ENCODE measurements around the gene KCNC3.

The KCNC3 gene

DNA sequence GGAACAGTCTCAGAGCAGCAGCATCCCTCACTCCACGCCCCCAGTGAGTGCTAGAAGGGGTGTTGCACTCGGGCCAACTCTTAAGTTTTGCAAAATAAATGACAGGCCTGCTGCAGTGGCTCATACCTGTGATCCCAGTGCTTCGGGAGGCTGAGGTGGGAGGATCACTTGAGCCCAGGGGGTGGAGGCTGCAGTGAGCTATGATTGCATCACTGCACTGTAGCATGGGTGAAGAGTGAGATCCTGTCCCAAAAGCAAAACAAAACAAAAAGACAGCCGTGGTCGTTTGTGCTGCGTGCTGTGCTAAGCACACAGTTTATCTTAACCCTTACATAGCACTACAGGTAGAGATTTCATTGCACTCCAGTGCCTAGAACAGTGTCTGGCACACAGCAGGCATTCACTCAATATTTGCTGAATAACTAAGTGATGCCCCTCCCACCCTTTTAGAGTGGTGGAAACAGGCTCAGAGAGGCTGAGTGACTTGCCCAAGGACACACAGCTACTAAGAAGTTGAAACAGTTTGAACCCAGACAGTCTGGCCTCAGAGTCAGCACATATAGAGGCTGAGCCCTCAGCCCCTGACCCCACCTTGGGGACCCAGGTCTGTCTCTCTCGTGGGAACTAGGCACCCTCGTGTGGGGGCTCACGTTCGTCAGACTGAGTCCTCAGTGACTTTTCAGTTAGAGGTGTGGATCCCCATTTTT lies 18.3 kb downstream of the KCNC3 start:
- no peak overlapping the region for H3K27ac ChIP-seq (ENCODE audit: low read length)
- WGBS (ENCODE audit: insufficient coverage, insufficient read length), result no CpG with 5 or more reads among the region's 10 CpGs
- H3K4me3 ChIP-seq (ENCODE audit: low read length), result no peak overlapping the region
- H3K27me3 ChIP-seq (ENCODE audit: control insufficient read depth, insufficient read depth, low read length), result no peaks in the 10 kb centered on the region
- H3K36me3 ChIP-seq (ENCODE audit: control insufficient read depth, insufficient read depth, low read length), result no peaks in the 10 kb centered on the region
- H3K9me3 ChIP-seq (ENCODE audit: control insufficient read depth, insufficient read depth, low read length), result peaks cover 2% of the 10 kb centered on the region; the same call in 1 of the 2 replicates
- H3K4me1 ChIP-seq (ENCODE audit: control insufficient read depth, insufficient read depth, low read length), result no peaks in the 10 kb centered on the region
- DNase-seq (ENCODE audit: low read depth, low spot score), result no peak

DNA sequence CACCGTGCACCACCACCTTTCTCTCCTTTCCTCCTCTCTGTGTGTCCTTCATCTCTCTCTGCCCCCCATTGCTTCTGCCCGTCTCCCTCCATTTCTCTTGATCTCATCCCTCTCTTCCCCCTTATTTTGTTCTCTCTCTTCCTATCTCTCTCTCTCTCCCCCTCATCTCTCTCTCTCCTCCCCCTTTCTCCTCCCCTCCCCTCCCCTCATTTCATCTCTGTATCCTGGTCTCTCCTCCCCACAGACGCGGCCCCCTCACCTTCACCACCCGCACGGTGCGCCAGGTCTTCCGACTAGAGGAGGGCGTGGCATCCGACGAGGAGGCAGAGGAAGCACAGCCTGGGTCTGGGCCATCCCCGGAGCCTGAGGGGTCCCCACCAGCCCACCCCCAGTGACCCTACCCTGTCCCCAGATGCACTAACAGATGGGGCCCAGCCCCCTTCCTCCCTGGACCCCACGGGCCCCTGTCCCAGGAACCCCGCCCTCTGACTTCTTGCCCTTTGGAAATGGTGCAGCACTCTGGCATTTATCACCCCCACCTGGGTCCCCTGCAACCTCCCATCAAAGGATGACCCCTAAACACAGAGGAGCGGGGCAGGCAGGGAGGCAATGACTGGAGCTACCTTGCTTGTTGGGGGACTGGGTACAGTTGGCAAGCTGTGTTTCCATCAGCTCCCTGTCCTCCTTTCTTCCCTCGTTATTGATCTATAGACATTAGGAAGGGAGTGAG lies 19.6 kb downstream of the KCNC3 start:
- no peak overlapping the region for H3K4me3 ChIP-seq (ENCODE audit: low read length)
- no peaks in the 10 kb centered on the region for H3K27me3 ChIP-seq (ENCODE audit: control insufficient read depth, insufficient read depth, low read length)
- peaks cover 2% of the 10 kb centered on the region; the same call in 1 of the 2 replicates for H3K9me3 ChIP-seq (ENCODE audit: control insufficient read depth, insufficient read depth, low read length)
- WGBS (ENCODE audit: insufficient coverage, insufficient read length), result no CpG with 5 or more reads among the region's 16 CpGs
- H3K36me3 ChIP-seq (ENCODE audit: control insufficient read depth, insufficient read depth, low read length), result no peaks in the 10 kb centered on the region
- no peaks in the 10 kb centered on the region for H3K4me1 ChIP-seq (ENCODE audit: control insufficient read depth, insufficient read depth, low read length)
- H3K27ac ChIP-seq (ENCODE audit: low read length), result no peak overlapping the region
- DNase-seq (ENCODE audit: low read depth, low spot score), result no peak

DNA sequence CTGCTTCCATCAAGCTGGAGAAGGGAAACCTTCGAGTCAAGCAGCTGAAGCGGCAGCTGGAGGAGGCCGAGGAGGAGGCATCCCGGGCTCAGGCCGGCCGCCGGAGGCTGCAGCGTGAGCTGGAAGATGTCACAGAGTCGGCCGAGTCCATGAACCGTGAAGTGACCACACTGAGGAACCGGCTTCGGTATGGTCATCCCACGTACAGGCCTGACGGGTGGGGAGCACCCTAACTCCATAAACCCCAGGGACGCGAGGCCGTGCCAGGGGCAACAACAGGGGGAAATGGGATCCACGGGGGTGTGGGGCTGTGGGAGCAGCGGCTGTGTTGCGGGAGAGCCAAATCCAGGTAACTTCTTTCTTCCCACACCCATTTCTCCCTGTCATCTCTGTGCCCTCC lies 20.2 kb downstream of the KCNC3 start:
- Histone ChIP-seq H3K4me1 (ENCODE audit: control insufficient read depth, insufficient read depth, low read length) (no peaks in the 10 kb centered on the region), H3K9me3 (ENCODE audit: control insufficient read depth, insufficient read depth, low read length) (peaks cover 2% of the 10 kb centered on the region; the same call in 1 of the 2 replicates), H3K4me3 (ENCODE audit: low read length) (no peak overlapping the region), H3K36me3 (ENCODE audit: control insufficient read depth, insufficient read depth, low read length) (no peaks in the 10 kb centered on the region), H3K27me3 (ENCODE audit: control insufficient read depth, insufficient read depth, low read length) (no peaks in the 10 kb centered on the region), H3K27ac (ENCODE audit: low read length) (no peak overlapping the region)
- DNase-seq (ENCODE audit: low read depth, low spot score), result no peak
- WGBS (ENCODE audit: insufficient coverage, insufficient read length), result no CpG with 5 or more reads among the region's 21 CpGs

DNA sequence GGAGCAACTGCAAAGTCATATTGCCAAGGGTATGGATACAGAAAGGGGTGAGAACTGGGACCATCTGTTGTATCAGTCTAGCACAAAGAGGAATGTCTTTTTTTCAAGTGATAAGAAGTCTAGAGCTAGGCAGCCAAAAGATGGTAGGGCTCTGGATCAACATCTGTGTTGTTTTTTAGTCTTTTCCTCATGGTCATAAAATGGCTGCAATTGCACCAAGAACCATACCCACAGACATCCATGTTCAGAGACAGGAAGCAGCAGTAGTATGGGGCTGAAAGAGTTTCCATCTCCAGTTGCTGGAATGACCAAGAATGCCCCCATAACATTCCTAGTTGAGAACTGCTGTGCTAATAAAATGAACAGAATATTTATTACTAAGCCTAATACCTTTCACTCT lies 25.6 kb downstream of the KCNC3 start:
- peaks cover 2% of the 10 kb centered on the region; the same call in 1 of the 2 replicates for H3K9me3 ChIP-seq (ENCODE audit: control insufficient read depth, insufficient read depth, low read length)
- DNase-seq (ENCODE audit: low read depth, low spot score), result no peak
- no peaks in the 10 kb centered on the region for H3K4me1 ChIP-seq (ENCODE audit: control insufficient read depth, insufficient read depth, low read length)
- no peak overlapping the region for H3K4me3 ChIP-seq (ENCODE audit: low read length)
- H3K27ac ChIP-seq (ENCODE audit: low read length), result no peak overlapping the region
- H3K36me3 ChIP-seq (ENCODE audit: control insufficient read depth, insufficient read depth, low read length), result no peaks in the 10 kb centered on the region
- no peaks in the 10 kb centered on the region for H3K27me3 ChIP-seq (ENCODE audit: control insufficient read depth, insufficient read depth, low read length)

DNA sequence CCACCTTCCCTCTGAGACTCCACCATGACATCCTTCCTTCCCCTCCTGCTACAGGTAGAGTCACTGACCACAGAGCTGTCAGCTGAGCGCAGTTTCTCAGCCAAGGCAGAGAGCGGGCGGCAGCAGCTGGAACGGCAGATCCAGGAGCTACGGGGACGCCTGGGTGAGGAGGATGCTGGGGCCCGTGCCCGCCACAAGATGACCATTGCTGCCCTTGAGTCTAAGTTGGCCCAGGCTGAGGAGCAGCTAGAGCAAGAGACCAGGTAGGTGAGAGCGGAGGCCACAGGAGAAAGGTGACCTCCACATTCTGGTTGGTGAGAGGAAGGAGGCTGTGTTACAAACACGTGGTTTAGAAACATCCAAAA lies 27.6 kb downstream of the KCNC3 start:
- no peak overlapping the region for H3K27ac ChIP-seq (ENCODE audit: low read length)
- no peak overlapping the region for H3K4me3 ChIP-seq (ENCODE audit: low read length)
- WGBS (ENCODE audit: insufficient coverage, insufficient read length), result no CpG with 5 or more reads among the region's 10 CpGs
- no peaks in the 10 kb centered on the region; the same call in 1 of the 2 replicates for H3K9me3 ChIP-seq (ENCODE audit: control insufficient read depth, insufficient read depth, low read length)
- no peaks in the 10 kb centered on the region for H3K36me3 ChIP-seq (ENCODE audit: control insufficient read depth, insufficient read depth, low read length)
- no peaks in the 10 kb centered on the region for H3K27me3 ChIP-seq (ENCODE audit: control insufficient read depth, insufficient read depth, low read length)
- no peaks in the 10 kb centered on the region for H3K4me1 ChIP-seq (ENCODE audit: control insufficient read depth, insufficient read depth, low read length)
- DNase-seq (ENCODE audit: low read depth, low spot score), result no peak

DNA sequence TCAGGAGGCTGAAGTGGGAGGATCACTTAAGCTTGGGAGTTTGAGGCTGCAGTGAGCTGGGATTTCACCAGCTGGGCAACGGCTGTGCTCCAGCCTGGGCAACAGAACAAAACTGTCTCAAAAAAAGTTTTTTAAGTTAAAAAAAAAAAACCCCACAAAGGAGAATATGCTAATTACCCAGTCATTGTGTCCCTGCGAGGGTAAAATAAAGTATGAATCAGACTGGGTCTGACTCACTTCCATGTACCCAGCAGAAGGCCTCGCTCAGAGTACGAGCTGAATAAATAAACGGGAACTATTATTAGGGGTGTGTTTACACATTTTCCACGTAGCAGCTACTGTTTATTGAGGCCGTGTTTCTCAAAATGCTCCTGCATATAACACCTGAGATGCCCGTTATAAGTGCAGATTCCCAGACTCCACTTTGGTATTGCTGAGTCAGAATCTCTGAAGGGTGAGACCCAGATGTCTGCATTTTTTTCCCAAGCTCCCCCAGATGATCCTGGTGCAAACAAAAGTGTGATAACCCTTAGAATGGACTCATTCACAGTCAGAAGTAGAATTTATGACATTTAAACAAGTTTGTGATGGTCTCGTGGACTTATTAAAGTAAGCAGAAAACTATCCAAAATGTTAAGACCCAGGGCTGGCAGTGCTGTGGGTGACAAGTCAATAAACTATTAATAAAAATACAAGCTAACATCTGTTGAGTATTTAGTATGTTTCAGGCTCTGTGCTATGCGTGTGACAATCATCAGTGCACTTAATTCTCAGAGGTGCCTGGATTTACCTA lies 28.2 kb downstream of the KCNC3 start:
- WGBS (ENCODE audit: insufficient coverage, insufficient read length), result no CpG with 5 or more reads among the region's 10 CpGs
- Histone ChIP-seq H3K9me3 (ENCODE audit: control insufficient read depth, insufficient read depth, low read length) (no peaks in the 10 kb centered on the region; the same call in 1 of the 2 replicates), H3K4me3 (ENCODE audit: low read length) (no peak overlapping the region), H3K36me3 (ENCODE audit: control insufficient read depth, insufficient read depth, low read length) (no peaks in the 10 kb centered on the region), H3K27ac (ENCODE audit: low read length) (no peak overlapping the region), H3K4me1 (ENCODE audit: control insufficient read depth, insufficient read depth, low read length) (no peaks in the 10 kb centered on the region), H3K27me3 (ENCODE audit: control insufficient read depth, insufficient read depth, low read length) (no peaks in the 10 kb centered on the region)
- DNase-seq (ENCODE audit: low read depth, low spot score), result no peak

DNA sequence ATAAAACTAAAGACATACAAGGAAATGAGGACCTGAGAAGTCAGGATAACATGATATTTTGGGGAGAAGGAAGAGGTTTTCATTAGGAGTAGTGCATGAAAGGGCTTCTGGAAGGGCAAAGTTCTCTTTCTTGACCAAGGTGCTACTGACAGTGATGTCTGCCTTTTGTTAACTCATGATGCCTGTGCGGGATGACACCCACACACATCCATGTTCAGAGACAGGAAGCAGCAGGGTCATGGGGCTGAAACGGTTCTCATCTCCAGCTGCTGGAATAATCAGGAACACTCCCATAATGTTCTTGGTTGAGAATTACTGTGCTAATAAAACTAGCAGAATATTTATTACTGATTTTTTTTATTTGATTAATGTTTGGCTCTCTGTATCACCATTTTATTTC lies 29.1 kb downstream of the KCNC3 start:
- Histone ChIP-seq H3K4me1 (ENCODE audit: control insufficient read depth, insufficient read depth, low read length) (no peaks in the 10 kb centered on the region), H3K4me3 (ENCODE audit: low read length) (no peak overlapping the region), H3K27me3 (ENCODE audit: control insufficient read depth, insufficient read depth, low read length) (no peaks in the 10 kb centered on the region), H3K9me3 (ENCODE audit: control insufficient read depth, insufficient read depth, low read length) (no peaks in the 10 kb centered on the region; the same call in 1 of the 2 replicates), H3K27ac (ENCODE audit: low read length) (no peak overlapping the region), H3K36me3 (ENCODE audit: control insufficient read depth, insufficient read depth, low read length) (no peaks in the 10 kb centered on the region)
- WGBS (ENCODE audit: insufficient coverage, insufficient read length), result no CpG with 5 or more reads among the region's 2 CpGs
- no peak for DNase-seq (ENCODE audit: low read depth, low spot score)

DNA sequence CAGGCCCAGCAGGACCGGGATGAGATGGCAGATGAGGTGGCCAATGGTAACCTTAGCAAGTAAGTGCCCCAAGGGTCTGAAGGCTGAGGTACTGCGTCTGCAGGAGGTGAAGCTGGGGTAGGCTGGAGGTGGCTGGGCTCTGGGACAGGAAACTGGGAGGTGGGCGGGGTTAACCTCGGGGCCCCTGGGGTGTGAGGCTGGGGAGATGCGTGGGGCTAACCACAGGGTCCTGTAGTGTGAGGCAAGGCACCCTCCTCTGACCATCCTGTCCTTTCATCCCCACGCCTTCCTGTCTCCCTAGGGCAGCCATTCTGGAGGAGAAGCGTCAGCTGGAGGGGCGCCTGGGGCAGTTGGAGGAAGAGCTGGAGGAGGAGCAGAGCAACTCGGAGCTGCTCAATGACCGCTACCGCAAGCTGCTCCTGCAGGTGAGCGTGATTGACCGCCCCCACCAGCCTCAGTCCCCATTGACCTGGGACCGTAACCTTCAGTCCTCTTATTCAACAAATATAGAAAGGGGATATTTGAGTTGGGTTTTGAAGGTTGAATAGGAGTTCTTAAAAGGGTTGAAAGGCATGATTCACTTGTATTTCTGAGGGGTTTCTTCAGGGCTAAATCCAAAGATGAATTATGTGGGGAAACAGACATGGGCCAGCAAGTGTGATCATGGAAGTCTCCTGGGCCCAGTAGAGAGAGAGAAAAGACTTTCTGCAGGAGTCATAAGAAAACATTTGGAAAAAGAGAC lies 35.7 kb downstream of the KCNC3 start:
- no peaks in the 10 kb centered on the region for H3K36me3 ChIP-seq (ENCODE audit: control insufficient read depth, insufficient read depth, low read length)
- peaks cover 4% of the 10 kb centered on the region; the same call in 1 of the 2 replicates for H3K4me1 ChIP-seq (ENCODE audit: control insufficient read depth, insufficient read depth, low read length)
- no peaks in the 10 kb centered on the region for H3K27me3 ChIP-seq (ENCODE audit: control insufficient read depth, insufficient read depth, low read length)
- H3K27ac ChIP-seq (ENCODE audit: low read length), result no peak overlapping the region
- no CpG with 5 or more reads among the region's 14 CpGs for WGBS (ENCODE audit: insufficient coverage, insufficient read length)
- DNase-seq (ENCODE audit: low read depth, low spot score), result no peak
- no peak overlapping the region for H3K4me3 ChIP-seq (ENCODE audit: low read length)
- H3K9me3 ChIP-seq (ENCODE audit: control insufficient read depth, insufficient read depth, low read length), result peaks cover 2% of the 10 kb centered on the region

DNA sequence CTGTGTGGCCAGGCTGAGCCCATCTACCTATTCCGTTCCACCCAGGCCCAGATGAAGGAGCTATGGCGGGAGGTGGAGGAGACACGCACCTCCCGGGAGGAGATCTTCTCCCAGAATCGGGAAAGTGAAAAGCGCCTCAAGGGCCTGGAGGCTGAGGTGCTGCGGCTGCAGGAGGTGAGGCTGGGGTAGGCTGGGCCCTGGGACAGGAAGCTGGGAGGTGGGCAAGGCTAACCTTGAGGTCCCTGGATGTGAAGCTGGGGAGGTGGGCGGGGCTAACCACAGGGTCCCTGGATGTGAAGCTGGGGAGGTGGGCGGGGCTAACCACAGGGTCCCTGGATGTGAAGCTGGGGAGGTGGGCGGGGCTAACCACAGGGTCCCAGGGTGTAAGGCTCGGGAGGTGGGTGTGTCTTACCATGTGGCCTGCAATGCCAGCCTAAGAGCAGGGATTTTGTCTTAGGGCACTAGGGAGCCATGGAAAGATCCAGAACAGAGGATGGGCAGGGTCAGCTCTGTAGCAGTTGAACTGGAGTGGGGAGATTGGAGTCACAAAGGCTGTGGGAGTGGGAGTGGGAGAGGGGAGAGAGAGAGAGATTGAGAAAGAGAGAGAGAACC lies 36.9 kb downstream of the KCNC3 start:
- peaks cover 4% of the 10 kb centered on the region; the same call in 1 of the 2 replicates for H3K9me3 ChIP-seq (ENCODE audit: control insufficient read depth, insufficient read depth, low read length)
- H3K4me3 ChIP-seq (ENCODE audit: low read length), result no peak overlapping the region
- no peaks in the 10 kb centered on the region for H3K27me3 ChIP-seq (ENCODE audit: control insufficient read depth, insufficient read depth, low read length)
- peaks cover 4% of the 10 kb centered on the region; the same call in 1 of the 2 replicates for H3K4me1 ChIP-seq (ENCODE audit: control insufficient read depth, insufficient read depth, low read length)
- DNase-seq (ENCODE audit: low read depth, low spot score), result no peak
- no peaks in the 10 kb centered on the region; the same call in none of the 2 replicates for H3K36me3 ChIP-seq (ENCODE audit: control insufficient read depth, insufficient read depth, low read length)
- H3K27ac ChIP-seq (ENCODE audit: low read length), result no peak overlapping the region
- WGBS (ENCODE audit: insufficient coverage, insufficient read length), result no CpG with 5 or more reads among the region's 11 CpGs
